Tibial artery (tissue), 4 donors: ENCODE measurements around the gene PATJ.

ENCODE experiments used
- DNase-seq, 2 donors: peaks; one replicate each; pipeline ENCODE4 v3.0.0-alpha.2; 2019
- H3K27ac ChIP-seq, 2 donors: fragments of 200-600 bp; sonication (generic) in 1 of 2; 1 replicate in 1 of 2; 2 replicates in 1 of 2; pipeline ENCODE4 v1.5.1; 2018 to 2019; ENCODE audit warnings: mild to moderate bottlenecking in 1 of 2
- H3K27me3 ChIP-seq, 2 donors: fragments of 200-600 bp; sonication (generic) in 1 of 2; one replicate each; pipeline versions ENCODE4 v1.5.1 to v1.6.0; 2016 to 2019
- H3K36me3 ChIP-seq, 3 donors: fragments of 200-600 bp; sonication (generic) in 2 of 3; one replicate each; pipeline ENCODE4 v1.5.1; 2016 to 2019; ENCODE audit warnings: mild to moderate bottlenecking in 2 of 3
- H3K4me1 ChIP-seq, 4 donors: fragments of 200-600 bp; sonication (generic) in 2 of 4; 1 replicate in 3 of 4; 2 replicates in 1 of 4; pipeline ENCODE4 v1.5.1; 2016 to 2019
- H3K4me3 ChIP-seq, 2 donors: fragments of 200-600 bp; sonication (generic) in 1 of 2; 1 replicate in 1 of 2; 2 replicates in 1 of 2; pipeline ENCODE4 v1.5.1; 2018 to 2019; ENCODE audit warnings: mild to moderate bottlenecking in 2 of 2
- H3K9me3 ChIP-seq, 3 donors: fragments of 200-600 bp; sonication (generic) in 1 of 3; one replicate each; pipeline ENCODE4 v1.5.1; 2016 to 2019
- intact Hi-C: fragments of 100-400 bp; cut with DNase I; formaldehyde crosslinking; loops from one replicate; pipeline ENCODE4 v1.15.0; 2023; ENCODE audit warnings: low total_unique reads
- TF ChIP-seq, protein P1 (sequence below), 2 experiments: fragments of 200-600 bp in 1 of 2; fragments of 450-650 bp in 1 of 2; IDR thresholded peaks; one replicate each; pipeline ENCODE4 v1.5.1; 2017 to 2019; ENCODE audit warnings: antibody characterized with exemption in 2 of 2, mild to moderate bottlenecking in 1 of 2, moderate library complexity in 1 of 2

PATJ gene

GRCh38 chr1:62038594-62039284, 296.5 kb downstream of the PATJ start:
- no peak overlapping the region for H3K4me3 ChIP-seq

DNA sequence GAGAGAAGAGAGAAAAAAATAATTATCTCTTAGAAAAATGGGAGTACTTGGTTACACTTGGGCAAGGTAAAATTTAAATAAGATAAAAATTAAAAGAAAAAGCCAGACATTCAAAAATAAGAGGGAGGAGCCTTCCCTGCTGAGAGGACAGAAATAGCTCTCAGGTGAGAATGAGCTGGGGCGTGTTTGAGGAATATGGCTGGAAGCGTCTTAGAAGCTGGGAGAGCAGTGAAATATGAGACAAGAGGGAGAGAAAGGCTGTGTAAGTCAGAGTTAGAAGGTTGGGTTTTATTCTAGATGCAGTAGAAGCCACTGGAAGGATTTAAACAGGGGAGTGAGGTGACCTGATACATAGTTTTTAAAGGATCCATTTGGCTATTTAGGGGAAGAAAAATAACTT, 298.2 kb downstream of the PATJ start:
- H3K27ac ChIP-seq, result no peak overlapping the region
- no peaks in the 10 kb centered on the region for H3K9me3 ChIP-seq
- no peaks in the 10 kb centered on the region for H3K4me1 ChIP-seq
- TF ChIP-seq, protein P1, sequence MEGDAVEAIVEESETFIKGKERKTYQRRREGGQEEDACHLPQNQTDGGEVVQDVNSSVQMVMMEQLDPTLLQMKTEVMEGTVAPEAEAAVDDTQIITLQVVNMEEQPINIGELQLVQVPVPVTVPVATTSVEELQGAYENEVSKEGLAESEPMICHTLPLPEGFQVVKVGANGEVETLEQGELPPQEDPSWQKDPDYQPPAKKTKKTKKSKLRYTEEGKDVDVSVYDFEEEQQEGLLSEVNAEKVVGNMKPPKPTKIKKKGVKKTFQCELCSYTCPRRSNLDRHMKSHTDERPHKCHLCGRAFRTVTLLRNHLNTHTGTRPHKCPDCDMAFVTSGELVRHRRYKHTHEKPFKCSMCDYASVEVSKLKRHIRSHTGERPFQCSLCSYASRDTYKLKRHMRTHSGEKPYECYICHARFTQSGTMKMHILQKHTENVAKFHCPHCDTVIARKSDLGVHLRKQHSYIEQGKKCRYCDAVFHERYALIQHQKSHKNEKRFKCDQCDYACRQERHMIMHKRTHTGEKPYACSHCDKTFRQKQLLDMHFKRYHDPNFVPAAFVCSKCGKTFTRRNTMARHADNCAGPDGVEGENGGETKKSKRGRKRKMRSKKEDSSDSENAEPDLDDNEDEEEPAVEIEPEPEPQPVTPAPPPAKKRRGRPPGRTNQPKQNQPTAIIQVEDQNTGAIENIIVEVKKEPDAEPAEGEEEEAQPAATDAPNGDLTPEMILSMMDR (IDR thresholded peaks at IDR 0.05), result no peak
- H3K27me3 ChIP-seq, result no peaks in the 10 kb centered on the region
- no peak overlapping the region for H3K4me3 ChIP-seq
- no peak for DNase-seq
- intact Hi-C loops, result no loop called here
- peaks cover 0 to under 1% (median 0%) of the 10 kb centered on the region in 3 donors for H3K36me3 ChIP-seq

More at GRCh38 chr1:62038594-62039284, 296.5 kb downstream of the PATJ start:
- H3K4me1 ChIP-seq, result no peaks in the 10 kb centered on the region
- H3K27ac ChIP-seq, result no peak overlapping the region
- TF ChIP-seq, protein P1 (IDR thresholded peaks at IDR 0.05), result no peak
- H3K36me3 ChIP-seq, result no peaks in the 10 kb centered on the region
- H3K9me3 ChIP-seq, result no peaks in the 10 kb centered on the region
- DNase-seq, result no peak
- intact Hi-C loops, result no loop called here
- no peaks in the 10 kb centered on the region for H3K27me3 ChIP-seq

DNA sequence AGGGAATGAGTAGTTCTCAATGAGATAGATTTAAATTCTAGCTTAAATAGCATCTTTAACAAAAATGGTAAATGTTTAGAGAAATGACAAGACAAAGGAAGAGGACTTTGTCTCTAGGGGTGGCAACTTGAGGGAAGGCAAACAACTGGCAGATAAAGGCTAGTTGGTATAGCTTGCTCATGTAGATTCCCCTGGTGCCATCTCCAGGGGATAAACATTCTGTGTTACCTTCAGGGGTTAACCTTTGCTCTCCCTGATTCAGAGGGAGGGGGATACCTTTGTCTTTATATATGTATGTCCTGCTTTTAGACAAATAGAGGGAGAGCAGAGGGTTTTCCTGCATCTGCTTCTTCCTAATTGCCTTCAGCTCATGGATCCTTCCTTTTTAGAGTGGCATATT, 298.7 kb downstream of the PATJ start:
- TF ChIP-seq, protein P1 (IDR thresholded peaks at IDR 0.05), result no peak
- Histone ChIP-seq H3K27me3 (no peaks in the 10 kb centered on the region), H3K36me3 (peaks cover 0 to 5% (median 0%) of the 10 kb centered on the region in 3 donors), H3K9me3 (no peaks in the 10 kb centered on the region), H3K4me1 (no peaks in the 10 kb centered on the region), H3K4me3 (no peak overlapping the region), H3K27ac (no peak overlapping the region)
- no peak for DNase-seq
- intact Hi-C loops, result no loop called here

DNA sequence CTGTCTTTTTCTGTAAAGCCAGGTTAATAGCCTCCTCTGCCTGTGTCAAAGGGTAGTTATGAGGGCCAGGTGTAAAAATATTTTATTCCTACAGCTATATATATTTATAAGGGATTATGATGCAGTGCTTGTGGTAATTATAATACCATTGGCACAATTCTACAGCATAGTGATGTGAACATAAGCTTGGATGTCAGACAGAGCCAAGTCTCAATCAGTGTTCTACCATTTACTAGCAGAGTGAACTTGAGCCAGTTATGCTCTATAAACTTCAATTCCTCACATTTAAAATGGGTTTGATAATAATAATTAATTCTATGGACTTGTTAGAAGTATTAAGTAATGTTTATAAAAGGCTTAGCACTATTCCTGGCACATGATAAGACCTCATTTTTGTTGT, 300.9 kb downstream of the PATJ start:
- Histone ChIP-seq H3K4me1 (no peaks in the 10 kb centered on the region), H3K27me3 (no peaks in the 10 kb centered on the region), H3K36me3 (peaks cover 0 to 5% (median 0%) of the 10 kb centered on the region in 3 donors), H3K27ac (no peak overlapping the region), H3K9me3 (no peaks in the 10 kb centered on the region), H3K4me3 (no peak overlapping the region)
- TF ChIP-seq, protein P1 (IDR thresholded peaks at IDR 0.05), result no peak
- DNase-seq, result no peak
- intact Hi-C loops, result no loop called here

DNA sequence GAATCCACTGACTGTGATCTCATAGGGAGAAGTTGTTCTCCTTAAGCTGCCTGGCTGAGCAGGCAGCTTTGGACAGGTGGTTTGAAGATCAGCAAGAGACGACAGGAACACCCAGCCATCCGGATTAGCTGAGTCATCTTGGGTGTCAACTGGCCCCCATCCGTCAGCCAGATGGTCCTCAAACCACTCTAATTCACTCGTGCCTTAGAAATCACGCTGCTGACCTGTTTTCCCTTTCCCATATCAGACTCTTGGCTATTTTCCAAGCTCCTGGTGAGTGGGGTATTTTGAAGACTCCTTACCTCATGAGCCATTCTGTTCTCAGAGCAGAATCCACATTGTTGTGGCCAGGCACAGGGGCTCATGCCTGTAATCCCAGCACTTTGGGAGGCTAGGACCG, 303.3 kb downstream of the PATJ start:
- Histone ChIP-seq H3K4me1 (no peaks in the 10 kb centered on the region), H3K9me3 (no peaks in the 10 kb centered on the region), H3K4me3 (no peak overlapping the region), H3K36me3 (peaks cover 0 to 8% (median 0%) of the 10 kb centered on the region in 3 donors), H3K27ac (no peak overlapping the region), H3K27me3 (no peaks in the 10 kb centered on the region)
- DNase-seq, result no peak
- intact Hi-C loops, result no loop called here
- TF ChIP-seq, protein P1 (IDR thresholded peaks at IDR 0.05), result no peak
